K562 (cell line): ENCODE results near the gene CCNL2. TPM values are rescaled to one million over a fixed set of nuclear protein-coding genes. Genes with fewer than 3 reads are reported as not detected.

Source experiments
- KLF1 ChIP-seq: fragments of 450-650 bp; IDR thresholded peaks from 2 replicates; pipeline ENCODE4 v1.6.1; 2016; ENCODE audit warnings: missing genetic modification characterization, missing compliant biosample characterization
- NCOA4 ChIP-seq: fragments of 450-650 bp; IDR thresholded peaks from 2 replicates; pipeline ENCODE4 v1.6.1; 2018; ENCODE audit warnings: mild to moderate bottlenecking; ENCODE audit not compliant: partially characterized antibody
- NR2F6 ChIP-seq: fragments of 450-650 bp; formaldehyde crosslinking; IDR thresholded peaks from 2 replicates; pipeline ENCODE4 v1.4.0; 2020; ENCODE audit warnings: mild to moderate bottlenecking
- RBBP5 ChIP-seq: fragments of 200-600 bp; sonication (generic); IDR thresholded peaks from 2 replicates; pipeline ENCODE4 v1.6.1; 2012; ENCODE audit warnings: borderline replicate concordance, mild to moderate bottlenecking, low read length, control low read depth, inconsistent platforms; ENCODE audit not compliant: insufficient read depth, poor library complexity, severe bottlenecking
- SMARCA5 ChIP-seq: fragments of 450-650 bp; IDR thresholded peaks from 2 replicates; pipeline ENCODE4 v1.6.1; 2016
- TBP ChIP-seq: optimal IDR thresholded peaks from 2 replicates; pipeline ENCODE3; 2011; ENCODE audit warnings: low read depth, low read length, improper control_type of control experiment
- ZNF436 ChIP-seq: fragments of 250-450, 450-650 bp; sonication (Bioruptor Pico); formaldehyde crosslinking; IDR thresholded peaks from 2 replicates; pipeline ENCODE4 v1.7.0; 2020; ENCODE audit warnings: mild to moderate bottlenecking
- ZNF696 ChIP-seq: fragments of 250-450 bp; sonication (Bioruptor Pico); conservative IDR thresholded peaks from 2 replicates; pipeline ENCODE4 v1.4.0; 2020; ENCODE audit warnings: mild to moderate bottlenecking, moderate library complexity
- ZNF780A ChIP-seq: fragments of 250-450 bp; sonication (Bioruptor Pico); IDR thresholded peaks from 2 replicates; pipeline ENCODE4 v1.5.0; 2021; ENCODE audit warnings: mild to moderate bottlenecking
- polyA plus RNA-seq, 8 experiments: library from polyadenylated mRNA; depleted of rRNA in 4 of 8; stranded (reverse) in 5 of 8; unstranded in 3 of 8; fragments of >200 nt; fragmentation: Nextera tagmentation in 2 of 8; fragmentation: Illumina TruSeq in 1 of 8; extraction: Ambion mirVana in 2 of 8; extraction: Trizol in 1 of 8; gene quantifications; 2 replicates each; pipeline versions ENCODE4 v1.2.1 to v1.2.3, GENCODE V29; 2011 to 2014; ENCODE audit warnings: inconsistent platforms in 1 of 8, missing spikeins in 1 of 8
- total RNA-seq, 7 experiments: library from RNA; depleted of rRNA in 6 of 7; stranded (reverse); fragments of >200 nt in 6 of 7; fragmentation: Illumina TruSeq in 2 of 7; extraction: Trizol in 2 of 7; gene quantifications; 2 replicates each; pipeline versions ENCODE4 v1.2.1 to v1.2.3, GENCODE V29; 2011 to 2021; ENCODE audit warnings: low replicate concordance in 1 of 7
- TF ChIP-seq, protein P1 (sequence below): fragments of 450-650 bp; IDR thresholded peaks from 2 replicates; pipeline ENCODE4 v1.6.1; 2016; ENCODE audit warnings: missing biosample characterization, missing genetic modification characterization
- TF ChIP-seq, protein P2 (sequence below): fragments of 450-650 bp; IDR thresholded peaks from 2 replicates; pipeline ENCODE4 v1.7.0; 2016; ENCODE audit warnings: borderline replicate concordance
- TF ChIP-seq, protein P3 (sequence below), 2 experiments: IDR thresholded peaks; 2 replicates each; pipeline ENCODE4 v1.6.1; 2012; ENCODE audit warnings: improper control_type of control experiment in 2 of 2, low read depth in 2 of 2, low read length in 2 of 2, borderline replicate concordance in 1 of 2
- TF ChIP-seq, protein P4 (sequence below): fragments of 450-650 bp; formaldehyde crosslinking; IDR thresholded peaks from 2 replicates; pipeline ENCODE4 v1.4.0; 2022; ENCODE audit warnings: missing genetic modification characterization

CCNL2 gene
- total and polyA plus RNA-seq, 9 of the 15 experiments (the other 6 are each of a cell fraction or from before 2014, with no cell fraction given): 2.8 to 287 (median 94.5) TPM

DNA sequence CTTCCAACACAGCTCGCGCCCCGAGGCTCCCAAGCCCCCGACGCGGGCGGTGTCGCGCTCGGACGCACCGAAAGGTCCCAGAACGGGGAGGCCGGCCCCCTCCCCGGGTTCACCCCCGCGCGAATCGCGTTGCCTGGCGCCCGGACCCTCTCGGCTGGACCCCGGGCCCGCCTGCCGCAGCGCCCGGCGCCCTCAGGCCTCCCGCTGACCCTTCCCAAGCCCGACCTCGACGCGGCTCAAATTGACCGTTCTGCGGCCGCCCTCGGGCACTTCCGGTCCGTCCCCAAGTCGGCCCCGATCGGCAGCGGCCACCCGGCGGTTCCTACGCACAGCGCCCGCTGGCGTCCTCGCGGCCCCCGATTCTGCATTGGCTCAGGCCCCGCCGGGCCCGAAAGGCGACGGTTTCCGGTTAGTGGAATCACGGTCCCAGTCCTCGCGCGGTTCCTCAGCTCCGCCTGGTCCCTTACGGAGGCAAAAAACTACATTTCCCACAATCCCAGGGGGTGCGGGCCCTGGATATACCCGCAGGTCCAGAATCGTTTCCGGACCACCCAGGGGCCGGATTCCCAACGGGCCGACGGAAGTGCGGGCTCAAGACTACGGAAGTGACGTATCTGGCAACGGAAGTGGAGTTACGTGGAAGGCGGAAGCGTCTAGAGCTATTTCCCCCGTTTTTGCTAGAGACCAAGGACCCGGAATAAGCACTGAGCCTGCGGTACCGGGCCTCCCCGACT is 24.0 kb downstream of the CCNL2 start, which contains the start of gene AURKAIP1 (continued):
- TF ChIP-seq, protein P1, sequence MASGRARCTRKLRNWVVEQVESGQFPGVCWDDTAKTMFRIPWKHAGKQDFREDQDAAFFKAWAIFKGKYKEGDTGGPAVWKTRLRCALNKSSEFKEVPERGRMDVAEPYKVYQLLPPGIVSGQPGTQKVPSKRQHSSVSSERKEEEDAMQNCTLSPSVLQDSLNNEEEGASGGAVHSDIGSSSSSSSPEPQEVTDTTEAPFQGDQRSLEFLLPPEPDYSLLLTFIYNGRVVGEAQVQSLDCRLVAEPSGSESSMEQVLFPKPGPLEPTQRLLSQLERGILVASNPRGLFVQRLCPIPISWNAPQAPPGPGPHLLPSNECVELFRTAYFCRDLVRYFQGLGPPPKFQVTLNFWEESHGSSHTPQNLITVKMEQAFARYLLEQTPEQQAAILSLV (tag): peak; percentile 67; the same call in 1 of the 2 replicates
- TF ChIP-seq, protein P2, sequence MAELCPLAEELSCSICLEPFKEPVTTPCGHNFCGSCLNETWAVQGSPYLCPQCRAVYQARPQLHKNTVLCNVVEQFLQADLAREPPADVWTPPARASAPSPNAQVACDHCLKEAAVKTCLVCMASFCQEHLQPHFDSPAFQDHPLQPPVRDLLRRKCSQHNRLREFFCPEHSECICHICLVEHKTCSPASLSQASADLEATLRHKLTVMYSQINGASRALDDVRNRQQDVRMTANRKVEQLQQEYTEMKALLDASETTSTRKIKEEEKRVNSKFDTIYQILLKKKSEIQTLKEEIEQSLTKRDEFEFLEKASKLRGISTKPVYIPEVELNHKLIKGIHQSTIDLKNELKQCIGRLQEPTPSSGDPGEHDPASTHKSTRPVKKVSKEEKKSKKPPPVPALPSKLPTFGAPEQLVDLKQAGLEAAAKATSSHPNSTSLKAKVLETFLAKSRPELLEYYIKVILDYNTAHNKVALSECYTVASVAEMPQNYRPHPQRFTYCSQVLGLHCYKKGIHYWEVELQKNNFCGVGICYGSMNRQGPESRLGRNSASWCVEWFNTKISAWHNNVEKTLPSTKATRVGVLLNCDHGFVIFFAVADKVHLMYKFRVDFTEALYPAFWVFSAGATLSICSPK: no peak
- TF ChIP-seq NR2F6 (CRISPR knock-in tag) (peak; percentile 78; the same call in 1 of the 2 replicates), TBP (peak; percentile 37), RBBP5 (peak; percentile 100), SMARCA5 (no peak), KLF1 (tag) (peak; percentile 92), NCOA4 (no peak), ZNF780A (CRISPR knock-in tag) (no peak), ZNF696 (CRISPR knock-in tag) (no peak), ZNF436 (CRISPR knock-in tag) (no peak)
- TF ChIP-seq, protein P3, sequence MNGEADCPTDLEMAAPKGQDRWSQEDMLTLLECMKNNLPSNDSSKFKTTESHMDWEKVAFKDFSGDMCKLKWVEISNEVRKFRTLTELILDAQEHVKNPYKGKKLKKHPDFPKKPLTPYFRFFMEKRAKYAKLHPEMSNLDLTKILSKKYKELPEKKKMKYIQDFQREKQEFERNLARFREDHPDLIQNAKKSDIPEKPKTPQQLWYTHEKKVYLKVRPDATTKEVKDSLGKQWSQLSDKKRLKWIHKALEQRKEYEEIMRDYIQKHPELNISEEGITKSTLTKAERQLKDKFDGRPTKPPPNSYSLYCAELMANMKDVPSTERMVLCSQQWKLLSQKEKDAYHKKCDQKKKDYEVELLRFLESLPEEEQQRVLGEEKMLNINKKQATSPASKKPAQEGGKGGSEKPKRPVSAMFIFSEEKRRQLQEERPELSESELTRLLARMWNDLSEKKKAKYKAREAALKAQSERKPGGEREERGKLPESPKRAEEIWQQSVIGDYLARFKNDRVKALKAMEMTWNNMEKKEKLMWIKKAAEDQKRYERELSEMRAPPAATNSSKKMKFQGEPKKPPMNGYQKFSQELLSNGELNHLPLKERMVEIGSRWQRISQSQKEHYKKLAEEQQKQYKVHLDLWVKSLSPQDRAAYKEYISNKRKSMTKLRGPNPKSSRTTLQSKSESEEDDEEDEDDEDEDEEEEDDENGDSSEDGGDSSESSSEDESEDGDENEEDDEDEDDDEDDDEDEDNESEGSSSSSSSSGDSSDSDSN (IDR thresholded peaks at IDR 0.05; ENCODE audit: borderline replicate concordance in 1 of 2, low read depth in 2 of 2, low read length in 2 of 2): peak; percentile 100
- TF ChIP-seq, protein P4, sequence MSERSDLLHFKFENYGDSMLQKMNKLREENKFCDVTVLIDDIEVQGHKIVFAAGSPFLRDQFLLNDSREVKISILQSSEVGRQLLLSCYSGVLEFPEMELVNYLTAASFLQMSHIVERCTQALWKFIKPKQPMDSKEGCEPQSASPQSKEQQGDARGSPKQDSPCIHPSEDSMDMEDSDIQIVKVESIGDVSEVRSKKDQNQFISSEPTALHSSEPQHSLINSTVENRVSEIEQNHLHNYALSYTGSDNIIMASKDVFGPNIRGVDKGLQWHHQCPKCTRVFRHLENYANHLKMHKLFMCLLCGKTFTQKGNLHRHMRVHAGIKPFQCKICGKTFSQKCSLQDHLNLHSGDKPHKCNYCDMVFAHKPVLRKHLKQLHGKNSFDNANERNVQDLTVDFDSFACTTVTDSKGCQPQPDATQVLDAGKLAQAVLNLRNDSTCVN (CRISPR knock-in tag): peak; percentile 82
